Subcutaneous adipose tissue (tissue), 4 donors: ENCODE data around the gene CSMD2. TPM values are rescaled to one million over a fixed set of nuclear protein-coding genes. Genes with fewer than 3 reads are reported as not detected.

ENCODE experiments used
- CTCF ChIP-seq: fragments of 450-650 bp; IDR thresholded peaks from one replicate; pipeline ENCODE4 v1.5.1; 2016; ENCODE audit warnings: low read depth, mild to moderate bottlenecking, control low read depth, antibody characterized with exemption, moderate library complexity
- total RNA-seq, 4 donors: library from RNA; depleted of rRNA; stranded (reverse); fragments of >200 nt; gene quantifications; one replicate each; pipeline ENCODE4 v1.1.0, GENCODE V29; 2016

The CSMD2 gene
- total RNA-seq, 4 donors from 2014 or later: 0.38 to 4.4 (median 1.00) TPM

GRCh38 chr1:33973799-33974545 is 191.1 kb downstream of the CSMD2 start:
- TF ChIP-seq CTCF: no peak

- TF ChIP-seq CTCF: no peak
Observed at GRCh38 chr1:33972676-33973395, 192.2 kb downstream of the CSMD2 start.

- TF ChIP-seq CTCF: no peak
Observed at GRCh38 chr1:33971913-33972312, 193.1 kb downstream of the CSMD2 start.

GRCh38 chr1:33971018-33971710 is 193.9 kb downstream of the CSMD2 start:
- TF ChIP-seq CTCF: no peak

- TF ChIP-seq CTCF: no peak
Observed at GRCh38 chr1:33970148-33970825, 194.7 kb downstream of the CSMD2 start.

- no peak for TF ChIP-seq CTCF
Observed at GRCh38 chr1:33966346-33967141, 198.5 kb downstream of the CSMD2 start.
